Left colon (tissue), 2 donors: ENCODE results near the gene RNF207. TPM values are rescaled to one million over a fixed set of nuclear protein-coding genes. Genes with fewer than 3 reads are reported as not detected.

ENCODE experiments used
- total RNA-seq, 2 donors: library from RNA; stranded (reverse); fragmentation: NEBNext Ultra II Directional; extraction: Animal tissue kit (Norgen Biotek cat#: 25700); gene quantifications; one replicate each; pipeline ENCODE4 v1.2.1, GENCODE V29; 2021
- donor health status: DM: no; HTN: no; CAD: no.
- donor health status: DM: yes; HTN: yes; CAD: no.

Gene RNF207
- total RNA-seq, 2 donors from 2014 or later: 40.8 to 65.3 TPM

Other genes with a start within 250 kb of the RNF207 start
- 1 to 10 TPM; 7.6 to 8.5 TPM for gene NPHP4, start 213.7 kb upstream of the RNF207 start, total RNA-seq
- 1 to 10 TPM; 4.2 to 7.5 TPM for gene KCNAB2, start 160.2 kb upstream of the RNF207 start, total RNA-seq
- under 1 TPM; 0.18 to 0.20 TPM for gene CHD5, start 25.8 kb upstream of the RNF207 start, total RNA-seq
- 100 to 1,000 TPM; 297 to 352 TPM for gene RPL22, start 6.5 kb upstream of the RNF207 start, total RNA-seq
- 10 to 100 TPM; 59.6 to 69.7 TPM for gene ICMT, start 29.8 kb downstream of the RNF207 start, total RNA-seq
- gene HES3, start 38.1 kb downstream of the RNF207 start, total RNA-seq: not detected
- gene GPR153, start 55.0 kb downstream of the RNF207 start, total RNA-seq: 10 to 100 TPM; 27.0 to 60.6 TPM
- 10 to 100 TPM; 50.4 to 58.0 TPM for gene ACOT7, start 187.6 kb downstream of the RNF207 start, total RNA-seq
- 10 to 100 TPM; 29.4 to 34.0 TPM for gene HES2, start 213.8 kb downstream of the RNF207 start, total RNA-seq
- 100 to 1,000 TPM; 100 to 152 TPM for gene ESPN, start 218.7 kb downstream of the RNF207 start, total RNA-seq